ENCODE results near the gene PLIN5.
"Not testable (repeated sequence)": the region's sequence is repeated elsewhere in the genome, so short reads cannot be mapped to it uniquely, and the experiment has no call there.

The PLIN5 gene

DNA sequence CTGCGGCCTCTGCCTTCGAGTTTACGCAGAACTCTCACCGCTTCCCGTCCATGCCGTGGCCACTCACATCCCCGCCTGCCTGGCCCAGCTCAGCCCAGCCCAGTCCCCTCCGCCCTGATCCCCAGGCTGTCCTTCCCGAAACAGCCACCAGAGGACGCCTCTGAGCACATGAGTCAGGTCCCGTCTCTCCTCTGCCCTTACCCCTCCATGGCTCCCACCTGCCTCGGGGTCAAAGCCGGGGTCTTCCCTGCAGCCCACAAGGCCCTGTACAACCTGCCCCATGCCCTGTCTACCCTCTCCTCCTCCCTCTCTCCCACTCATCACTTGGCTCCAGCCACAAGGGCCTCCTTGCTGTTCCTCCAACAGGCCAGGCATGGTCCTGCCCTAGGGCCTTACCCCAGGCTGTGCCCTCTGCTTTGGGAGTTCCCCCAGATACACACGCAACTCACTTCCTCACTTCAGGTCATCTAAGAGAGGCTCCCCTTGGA is 32.6 kb upstream of the PLIN5 start:
- DNase-seq (ENCODE audit: low read depth), result no peak
- H3K4me3 ChIP-seq (ENCODE audit: low read depth, low read length), result no peak overlapping the region
- TF ChIP-seq, protein P1, sequence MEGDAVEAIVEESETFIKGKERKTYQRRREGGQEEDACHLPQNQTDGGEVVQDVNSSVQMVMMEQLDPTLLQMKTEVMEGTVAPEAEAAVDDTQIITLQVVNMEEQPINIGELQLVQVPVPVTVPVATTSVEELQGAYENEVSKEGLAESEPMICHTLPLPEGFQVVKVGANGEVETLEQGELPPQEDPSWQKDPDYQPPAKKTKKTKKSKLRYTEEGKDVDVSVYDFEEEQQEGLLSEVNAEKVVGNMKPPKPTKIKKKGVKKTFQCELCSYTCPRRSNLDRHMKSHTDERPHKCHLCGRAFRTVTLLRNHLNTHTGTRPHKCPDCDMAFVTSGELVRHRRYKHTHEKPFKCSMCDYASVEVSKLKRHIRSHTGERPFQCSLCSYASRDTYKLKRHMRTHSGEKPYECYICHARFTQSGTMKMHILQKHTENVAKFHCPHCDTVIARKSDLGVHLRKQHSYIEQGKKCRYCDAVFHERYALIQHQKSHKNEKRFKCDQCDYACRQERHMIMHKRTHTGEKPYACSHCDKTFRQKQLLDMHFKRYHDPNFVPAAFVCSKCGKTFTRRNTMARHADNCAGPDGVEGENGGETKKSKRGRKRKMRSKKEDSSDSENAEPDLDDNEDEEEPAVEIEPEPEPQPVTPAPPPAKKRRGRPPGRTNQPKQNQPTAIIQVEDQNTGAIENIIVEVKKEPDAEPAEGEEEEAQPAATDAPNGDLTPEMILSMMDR (IDR thresholded peaks at IDR 0.05; ENCODE audit: low read depth, low read length, missing control alignments), result peak; percentile 94

DNA sequence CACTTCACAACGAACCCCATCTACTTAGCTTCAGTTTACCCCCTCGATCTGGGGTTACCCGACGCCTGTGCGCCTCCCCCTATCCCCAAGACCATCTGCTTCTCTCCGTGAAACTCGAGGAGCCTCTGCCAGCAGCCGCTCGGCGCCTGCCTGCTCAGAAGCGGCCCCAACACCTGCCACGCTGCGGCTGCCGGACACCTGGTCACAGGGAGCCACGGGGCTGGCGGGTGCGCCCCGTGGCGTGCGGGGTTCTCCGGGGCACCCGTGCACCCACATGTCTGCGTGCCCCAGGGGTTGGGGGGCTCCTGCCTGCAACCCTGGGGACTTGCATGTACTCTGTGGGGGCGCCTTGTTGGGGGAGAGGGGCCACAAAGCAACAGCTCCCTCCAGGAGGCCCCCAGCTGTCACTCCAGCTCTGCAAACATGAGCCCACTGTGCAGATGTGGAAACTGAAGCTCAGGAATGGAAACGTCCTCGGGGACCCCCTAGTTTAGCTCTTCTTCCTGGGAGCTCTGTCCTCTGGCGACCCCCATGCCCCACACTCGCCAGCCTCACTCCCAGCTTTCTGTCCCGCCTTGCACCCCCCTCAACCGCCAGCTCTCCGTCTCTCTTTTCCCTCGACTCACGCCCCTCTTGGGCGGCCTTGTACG is 31.5 kb upstream of the PLIN5 start:
- TF ChIP-seq, protein P1 (IDR thresholded peaks at IDR 0.05; ENCODE audit: low read depth, low read length, missing control alignments), result no peak
- DNase-seq (ENCODE audit: low read depth), result no peak
- H3K4me3 ChIP-seq (ENCODE audit: low read depth, low read length), result no peak overlapping the region

DNA sequence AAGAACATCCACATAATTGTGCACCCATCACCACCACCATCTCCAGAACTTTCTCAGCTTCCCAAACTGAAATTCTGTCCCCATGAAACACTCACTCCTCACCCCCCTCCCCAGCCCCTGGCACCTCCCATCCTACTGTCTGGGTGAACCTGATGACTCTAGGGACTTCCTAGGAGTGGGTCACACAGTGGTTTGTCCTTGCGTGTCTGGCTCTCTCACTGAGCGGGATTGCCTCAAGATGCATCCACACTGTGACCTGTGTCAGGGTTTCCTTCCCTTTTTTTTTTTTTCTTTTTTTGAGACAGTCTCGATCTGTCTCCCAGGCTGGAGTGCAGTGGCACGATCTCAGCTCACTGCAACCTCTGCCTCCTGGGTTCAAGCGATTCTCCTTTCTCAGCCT is 28.5 kb upstream of the PLIN5 start:
- DNase-seq (ENCODE audit: low read depth); H3K4me3 ChIP-seq (ENCODE audit: low read depth, low read length): not testable (repeated sequence)

DNA sequence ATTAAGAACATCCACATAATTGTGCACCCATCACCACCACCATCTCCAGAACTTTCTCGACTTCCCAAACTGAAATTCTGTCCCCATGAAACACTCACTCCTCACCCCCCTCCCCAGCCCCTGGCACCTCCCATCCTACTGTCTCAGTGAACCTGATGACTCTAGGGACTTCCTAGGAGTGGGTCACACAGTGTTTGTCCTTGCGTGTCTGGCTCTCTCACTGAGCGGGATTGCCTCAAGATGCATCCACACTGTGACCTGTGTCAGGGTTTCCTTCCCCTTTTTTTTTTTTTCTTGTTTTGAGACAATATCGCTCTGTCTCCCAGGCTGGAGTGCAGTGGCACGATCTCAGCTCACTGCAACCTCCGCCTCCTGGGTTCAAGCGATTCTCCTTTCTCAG is 27.1 kb upstream of the PLIN5 start:
- H3K4me3 ChIP-seq (ENCODE audit: low read depth, low read length); DNase-seq (ENCODE audit: low read depth): not testable (repeated sequence)

DNA sequence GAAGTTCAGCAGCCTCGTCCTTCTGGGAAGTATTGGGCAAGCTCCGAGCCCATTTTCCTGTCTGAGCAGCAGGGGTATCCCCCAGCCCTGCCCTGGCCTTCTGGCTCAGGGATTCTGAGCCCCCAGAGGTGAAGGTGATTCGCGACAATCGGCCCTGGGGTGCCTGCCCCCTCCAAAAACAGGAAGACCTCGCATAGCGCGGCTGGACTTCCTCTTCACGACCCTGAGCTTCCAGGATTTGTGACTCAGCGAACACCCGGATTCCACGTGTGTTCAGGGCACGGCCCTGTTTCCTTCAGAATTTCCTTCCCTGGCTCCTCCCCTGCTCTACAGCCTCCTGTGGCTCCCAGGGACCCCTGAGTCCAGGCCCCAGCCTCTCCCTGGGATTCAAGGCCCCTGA is 24.5 kb upstream of the PLIN5 start, which contains the start of gene SEMA6B:
Gene SEMA6B, minus strand, starts transcription at position 116 of the 400 bp plus-strand sequence. CDS start 1,227 bp downstream, outside the sequence.
- H3K4me3 ChIP-seq (ENCODE audit: low read depth, low read length), result no peak within 1 kb of the TSS
- TF ChIP-seq, protein P1 (IDR thresholded peaks at IDR 0.05; ENCODE audit: low read depth, low read length, missing control alignments), result no peak
- DNase-seq (ENCODE audit: low read depth), result no peak

DNA sequence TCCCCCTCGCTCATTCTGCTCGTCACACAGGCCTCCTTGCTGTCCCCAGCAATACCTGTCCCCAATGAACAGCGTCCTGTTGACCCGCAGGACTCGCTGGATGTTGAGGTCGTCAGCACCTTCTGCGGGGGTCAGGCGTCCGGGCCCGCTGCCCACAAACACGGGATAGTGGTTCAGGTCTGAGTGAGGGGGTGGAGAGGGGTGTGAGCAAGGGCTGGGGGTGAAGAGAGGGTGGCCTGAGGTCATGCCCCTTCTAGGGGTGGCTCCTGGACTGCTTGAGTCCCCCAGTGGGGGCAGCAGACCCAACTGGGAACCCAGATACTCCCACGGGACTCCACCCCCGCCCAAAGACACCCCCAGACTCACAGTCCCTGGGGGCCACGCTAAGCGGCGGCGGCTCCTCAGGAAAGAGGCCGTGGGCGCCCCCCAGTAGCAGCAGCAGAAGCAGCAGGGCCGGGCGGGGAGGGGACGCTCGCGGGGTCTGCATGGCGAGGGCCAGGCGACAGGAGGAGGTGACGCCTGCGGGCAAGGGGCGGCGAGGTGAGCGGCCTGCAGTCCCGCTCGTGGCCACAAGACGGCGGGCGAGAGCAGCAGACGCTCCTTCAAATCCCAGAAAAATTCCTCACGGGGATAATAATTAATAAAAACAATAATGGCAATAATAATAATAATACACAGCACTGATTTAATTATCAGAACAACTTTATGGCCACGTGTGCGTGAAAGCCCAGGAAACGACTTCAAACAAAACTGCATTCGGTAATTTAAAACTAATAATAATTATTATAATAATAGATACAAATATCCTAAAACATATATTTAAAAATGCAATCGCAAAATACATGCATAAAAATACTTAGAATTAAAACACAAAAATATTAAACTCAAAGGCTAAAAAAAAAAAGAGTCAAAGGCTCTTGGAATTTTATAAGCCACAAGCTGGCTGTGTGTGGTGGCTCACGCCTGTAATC is 23.2 kb upstream of the PLIN5 start:
- TF ChIP-seq, protein P1 (IDR thresholded peaks at IDR 0.05; ENCODE audit: low read depth, low read length, missing control alignments), result peak; percentile 97
- DNase-seq (ENCODE audit: low read depth), result no peak
- no peak overlapping the region for H3K4me3 ChIP-seq (ENCODE audit: low read depth, low read length)

DNA sequence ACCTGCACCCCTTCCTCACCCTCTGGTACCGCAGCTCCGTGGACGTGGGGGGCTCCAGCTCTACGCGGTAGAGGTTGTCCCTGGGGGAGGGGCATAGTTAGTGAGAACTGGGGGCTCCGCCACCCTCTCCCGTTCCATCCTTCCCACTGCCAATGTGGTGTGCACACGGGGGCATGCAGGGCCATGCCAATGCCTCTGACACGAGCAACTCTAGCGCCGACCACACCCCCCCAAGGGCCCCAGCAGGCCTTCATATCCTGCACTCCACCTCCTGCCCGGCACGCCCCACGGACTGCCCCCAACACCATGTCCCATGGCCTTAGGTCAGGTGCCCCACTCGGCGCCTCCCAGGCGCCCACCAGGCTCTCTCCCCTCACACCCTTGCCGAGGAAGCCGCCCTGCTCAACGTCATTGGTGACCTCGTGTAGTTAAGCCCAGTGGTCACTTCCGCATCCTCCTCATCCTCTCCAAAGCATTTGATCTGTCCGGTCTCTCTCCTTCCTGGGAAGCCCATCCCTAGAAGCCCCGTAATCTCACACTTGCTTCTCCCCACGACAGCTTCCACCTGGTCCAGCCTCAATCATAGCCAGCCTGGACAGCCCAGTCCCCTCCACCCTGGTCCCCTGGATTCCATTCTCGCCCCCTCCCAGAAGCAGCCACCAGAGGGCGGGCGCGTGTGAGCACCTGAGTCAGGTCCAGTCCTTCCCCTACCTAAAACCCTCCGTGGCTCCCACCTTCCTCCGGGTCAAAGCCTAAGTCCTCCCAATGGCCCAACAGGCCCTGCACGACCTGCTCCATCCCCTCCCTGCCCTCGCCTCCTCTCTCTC is 22.3 kb upstream of the PLIN5 start:
- no peak for DNase-seq (ENCODE audit: low read depth)
- no peak overlapping the region for H3K4me3 ChIP-seq (ENCODE audit: low read depth, low read length)

More for the DNA sequence above, 22.3 kb upstream of the PLIN5 start:
- TF ChIP-seq, protein P1 (IDR thresholded peaks at IDR 0.05; ENCODE audit: low read depth, low read length, missing control alignments), result peak; percentile 52

Measured in GM12864 (cell line).